ENCODE measurements around the gene CCND3. TPM values are rescaled to one million over a fixed set of nuclear protein-coding genes. Genes with fewer than 3 reads are reported as not detected.

CCND3 gene
- total RNA-seq, 4 donors from 2014 or later, result 38.1 to 142 (median 46.5) TPM

- no peak overlapping the region for H3K4me3 ChIP-seq
- intact Hi-C loops (cut with DNase I), result no loop called here
- H3K36me3 ChIP-seq, result no peaks in the 10 kb centered on the region
- H3K9me3 ChIP-seq, result no peaks in the 10 kb centered on the region
- peaks cover 0 to 17% (median 7%) of the 10 kb centered on the region in 3 donors for H3K4me1 ChIP-seq
- no peaks in the 10 kb centered on the region for H3K27me3 ChIP-seq
- WGBS, 2 donors, result 91% methylated on average over 5 of the region's 5 CpGs
- no peak for DNase-seq
- no peak overlapping the region for H3K27ac ChIP-seq
- TF ChIP-seq CTCF (IDR thresholded peaks at IDR 0.05), result no peak
- TF ChIP-seq POLR2A (IDR thresholded peaks at IDR 0.05), result no peak
Measured at GRCh38 chr6:41974281-41974825, 32.7 kb upstream of the CCND3 start.

- H3K4me1 ChIP-seq, result peaks cover 0 to 17% (median 7%) of the 10 kb centered on the region in 3 donors
- no peak overlapping the region for H3K27ac ChIP-seq
- intact Hi-C loops (cut with DNase I), result no loop called here
- no peak for DNase-seq
- TF ChIP-seq POLR2A (IDR thresholded peaks at IDR 0.05) (no peak), CTCF (IDR thresholded peaks at IDR 0.05) (no peak)
- H3K4me3 ChIP-seq, result no peak overlapping the region
- WGBS, 2 donors, result 68 to 73% methylated on average over 2 of the region's 2 CpGs
- H3K9me3 ChIP-seq, result no peaks in the 10 kb centered on the region
- no peaks in the 10 kb centered on the region for H3K36me3 ChIP-seq
- H3K27me3 ChIP-seq, result no peaks in the 10 kb centered on the region
Measured at GRCh38 chr6:41972826-41973225, 31.2 kb upstream of the CCND3 start.

GRCh38 chr6:41970436-41970846 is 28.8 kb upstream of the CCND3 start:
- Histone ChIP-seq H3K4me1 (peaks cover 0 to 28% (median 7%) of the 10 kb centered on the region in 3 donors), H3K36me3 (peaks cover 0 to 5% (median 0%) of the 10 kb centered on the region in 3 donors), H3K27ac (no peak overlapping the region), H3K27me3 (no peaks in the 10 kb centered on the region), H3K4me3 (no peak overlapping the region), H3K9me3 (no peaks in the 10 kb centered on the region)
- intact Hi-C loops (cut with DNase I), result no loop called here
- no peak for DNase-seq
- WGBS, 2 donors, result 35 to 39% methylated on average over 4 of the region's 4 CpGs
- TF ChIP-seq POLR2A (IDR thresholded peaks at IDR 0.05), result no peak
- no peak for TF ChIP-seq CTCF (IDR thresholded peaks at IDR 0.05)

GRCh38 chr6:41967312-41968287 is 26.0 kb upstream of the CCND3 start:
- H3K27me3 ChIP-seq, result no peaks in the 10 kb centered on the region
- no peak overlapping the region for H3K27ac ChIP-seq
- H3K4me3 ChIP-seq, result no peak overlapping the region
- H3K9me3 ChIP-seq, result no peaks in the 10 kb centered on the region
- peaks cover 0 to 25% (median 4%) of the 10 kb centered on the region in 3 donors for H3K4me1 ChIP-seq
- intact Hi-C loops (cut with DNase I), result no loop called here
- 70 to 86% methylated on average over 7 of the region's 7 CpGs for WGBS, 2 donors
- H3K36me3 ChIP-seq, result peaks cover 0 to 9% (median 0%) of the 10 kb centered on the region in 3 donors
- DNase-seq, result no peak
- TF ChIP-seq CTCF (IDR thresholded peaks at IDR 0.05) (no peak), POLR2A (IDR thresholded peaks at IDR 0.05) (no peak)

- no peak for TF ChIP-seq CTCF (IDR thresholded peaks at IDR 0.05)
- no peak for TF ChIP-seq POLR2A (IDR thresholded peaks at IDR 0.05)
- intact Hi-C loops (cut with DNase I), result no loop called here
- H3K4me3 ChIP-seq, result no peak overlapping the region
- DNase-seq, result no peak
- H3K4me1 ChIP-seq, result peaks cover 0 to 25% (median 4%) of the 10 kb centered on the region in 3 donors
- H3K27me3 ChIP-seq, result no peaks in the 10 kb centered on the region
- H3K36me3 ChIP-seq, result peaks cover 0 to 9% (median 0%) of the 10 kb centered on the region in 3 donors
- 42 to 53% methylated on average over 4 of the region's 4 CpGs for WGBS, 2 donors
- no peak overlapping the region for H3K27ac ChIP-seq
- H3K9me3 ChIP-seq, result no peaks in the 10 kb centered on the region
Measured at GRCh38 chr6:41966961-41967311, 25.3 kb upstream of the CCND3 start.

Data from esophagus squamous epithelium (tissue), 5 donors.